HG02798 (cell line): Measurements from ENCODE around the gene REXO2.
A peak's percentile ranks its signal among the peaks of the same experiment; 100 is the strongest.

Experiments used
- ATAC-seq: cut with Tn5 transposase; IDR thresholded peaks from one replicate; pipeline ENCODE4 v1.9.1; 2021; ENCODE audit warnings: mild to moderate bottlenecking; ENCODE audit not compliant: unreplicated experiment, poor library complexity

The REXO2 gene

GRCh38 chr11:114439229-114440120 is at the start of gene REXO2:
Gene REXO2, plus strand, starts transcription at chr11:114439467. Its CDS starts 62 bp downstream, at chr11:114439529.
- peak; percentile 100 for ATAC-seq

DNA sequence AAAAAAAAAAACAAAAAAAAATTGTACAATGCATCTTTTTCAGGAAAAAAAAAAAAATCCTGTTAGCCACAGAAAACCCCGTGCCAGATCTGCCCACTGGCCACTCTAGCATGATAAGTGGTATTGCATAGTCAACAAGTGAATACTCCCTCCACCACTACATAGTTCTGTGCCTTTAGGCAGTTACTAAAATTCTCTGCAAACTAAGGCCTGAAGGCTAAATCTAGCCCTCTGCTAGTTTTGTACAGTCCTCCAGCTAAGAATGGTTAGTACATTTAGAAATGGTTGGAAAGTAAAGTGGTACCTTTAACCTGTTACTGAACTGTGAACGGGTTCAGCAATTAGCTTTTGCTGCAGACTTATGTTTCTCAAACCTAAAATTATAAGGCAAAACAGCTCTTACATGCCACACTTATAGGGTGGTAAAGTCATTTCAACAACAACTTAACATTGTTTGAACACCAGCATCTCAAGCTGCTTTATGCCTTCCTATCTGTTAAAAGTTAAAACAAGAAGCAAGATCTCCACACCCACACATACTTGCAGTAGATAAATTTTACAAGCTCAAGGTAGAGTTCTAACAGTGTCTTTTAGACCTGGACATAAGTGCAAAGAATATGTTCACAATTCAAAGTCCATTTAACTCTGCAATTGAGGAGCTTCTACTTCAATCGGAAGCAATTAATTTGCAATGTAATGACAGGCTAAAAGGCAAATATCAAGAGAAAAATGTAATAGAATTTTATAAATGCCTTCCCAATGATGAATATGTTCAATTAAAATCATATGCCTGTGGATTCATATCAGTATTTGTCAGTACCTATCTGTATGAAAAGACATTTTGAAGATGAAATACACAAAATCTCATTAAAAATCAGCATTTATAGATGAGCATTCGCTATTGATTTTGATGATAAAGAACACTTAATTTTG is 46.3 kb upstream of the REXO2 start:
- no peak for ATAC-seq

DNA sequence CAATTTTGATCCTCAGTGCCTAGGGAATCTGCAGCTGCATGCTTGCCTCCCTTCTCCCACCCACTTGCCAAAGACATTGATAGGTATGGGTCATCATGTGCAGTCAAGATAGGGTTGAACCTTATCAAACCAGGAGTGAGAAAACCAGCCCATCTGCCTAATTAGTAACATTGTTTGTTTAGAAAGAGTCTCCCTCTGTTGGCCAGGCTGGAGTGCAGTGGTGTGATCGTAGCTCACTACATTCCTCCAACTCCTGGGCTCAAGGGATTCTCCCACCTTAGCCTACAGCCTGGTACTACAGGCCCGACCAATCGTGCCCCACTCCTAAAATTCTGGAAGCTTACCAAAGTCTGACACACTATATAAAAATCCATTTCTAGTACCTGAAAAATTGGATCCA is 43.5 kb upstream of the REXO2 start:
- no peak for ATAC-seq

DNA sequence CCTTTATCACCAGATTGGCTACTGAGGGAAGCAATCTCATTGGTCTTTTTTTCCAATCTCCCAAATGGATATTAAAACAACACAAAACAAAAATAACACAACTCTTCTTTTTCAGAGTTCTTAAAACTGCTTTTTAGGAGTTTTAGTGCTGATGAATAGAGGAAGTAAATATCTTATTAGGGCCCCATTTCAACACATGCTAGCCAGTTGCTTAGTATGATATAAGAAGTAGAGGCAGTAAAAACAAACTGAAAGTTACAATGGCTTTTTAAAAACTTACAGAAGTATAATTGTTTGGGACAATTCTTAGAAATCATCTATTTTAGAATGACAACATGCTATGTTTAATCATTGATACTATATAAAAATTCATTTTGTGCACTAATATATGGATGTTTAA is 42.4 kb upstream of the REXO2 start:
- no peak for ATAC-seq

DNA sequence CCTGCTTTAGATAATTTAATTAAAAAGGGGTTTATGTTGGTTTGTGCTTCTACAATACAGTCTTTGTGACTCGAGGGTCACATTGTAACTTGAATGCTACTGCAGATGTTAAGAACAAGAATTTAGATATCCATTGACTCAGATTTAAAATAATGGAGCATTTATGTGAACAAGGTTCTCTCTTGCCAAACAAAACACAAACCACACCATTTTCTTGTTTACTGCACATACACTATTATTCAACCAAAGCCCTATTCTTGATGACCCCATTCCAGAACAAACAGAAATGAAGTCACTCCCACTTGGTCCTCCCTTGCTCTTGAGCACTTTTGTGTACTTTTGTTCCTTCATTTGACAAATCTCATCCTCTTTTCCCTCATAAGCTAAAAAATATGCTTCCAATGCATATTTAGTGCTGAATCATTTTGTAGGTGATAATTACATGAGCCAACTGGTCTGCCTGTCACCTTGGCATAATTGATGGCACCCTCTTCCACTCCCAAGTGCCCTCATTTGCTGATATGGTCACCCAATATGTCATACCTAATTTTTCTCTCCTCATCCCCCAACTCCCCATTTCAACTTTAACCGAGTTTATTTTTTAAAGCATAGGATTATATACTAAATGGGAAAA is 41.8 kb upstream of the REXO2 start:
- no peak for ATAC-seq

GRCh38 chr11:114398303-114398920 is 40.9 kb upstream of the REXO2 start:
- no peak for ATAC-seq

DNA sequence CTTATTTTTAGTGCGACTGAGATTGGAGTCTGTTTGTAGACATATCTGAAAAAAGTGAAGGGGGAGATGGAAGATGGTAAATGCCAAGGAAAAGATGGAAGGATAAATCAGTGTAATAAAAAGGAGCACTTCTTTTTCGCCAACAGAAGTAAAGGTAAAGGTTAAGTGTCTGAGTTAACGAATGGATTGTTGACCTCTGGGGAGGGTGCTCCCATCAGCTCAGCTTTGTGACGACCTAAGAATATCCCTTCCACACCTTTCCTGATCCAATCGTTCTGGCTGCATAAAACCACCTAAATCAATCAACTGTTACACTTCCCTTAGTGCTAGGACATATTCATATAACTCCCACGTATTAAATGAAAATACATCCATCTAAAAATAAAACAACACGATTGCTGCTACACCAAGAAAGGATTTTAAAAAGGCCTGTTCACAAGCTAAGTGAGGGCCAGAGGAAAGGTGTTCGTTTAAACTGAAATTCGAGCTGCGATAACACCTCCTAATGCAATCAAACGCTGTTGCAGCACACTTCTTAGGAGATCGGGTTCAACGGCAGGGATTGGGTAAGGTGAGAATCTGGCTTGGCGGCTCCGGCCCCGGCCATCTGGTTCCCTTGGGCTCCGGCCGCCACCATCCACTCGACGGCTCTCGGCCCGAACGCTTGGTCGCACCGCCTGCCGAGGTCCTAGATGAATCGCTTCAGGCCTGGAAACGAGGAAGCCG is 39.6 kb upstream of the REXO2 start:
- ATAC-seq, result peak; percentile 21

- peak; percentile 94 for ATAC-seq
Observed at GRCh38 chr11:114400216-114400914, 38.9 kb upstream of the REXO2 start, which contains the start of the genes C11orf71 and RBM7. Gene C11orf71, minus strand, starts transcription at chr11:114400511. Its CDS starts 180 bp downstream, at chr11:114400331. Gene RBM7, plus strand, starts transcription at chr11:114400666. Its CDS starts 6 bp downstream, at chr11:114400672.

- ATAC-seq, result no peak
Observed at GRCh38 chr11:114400915-114401223, 38.4 kb upstream of the REXO2 start.

DNA sequence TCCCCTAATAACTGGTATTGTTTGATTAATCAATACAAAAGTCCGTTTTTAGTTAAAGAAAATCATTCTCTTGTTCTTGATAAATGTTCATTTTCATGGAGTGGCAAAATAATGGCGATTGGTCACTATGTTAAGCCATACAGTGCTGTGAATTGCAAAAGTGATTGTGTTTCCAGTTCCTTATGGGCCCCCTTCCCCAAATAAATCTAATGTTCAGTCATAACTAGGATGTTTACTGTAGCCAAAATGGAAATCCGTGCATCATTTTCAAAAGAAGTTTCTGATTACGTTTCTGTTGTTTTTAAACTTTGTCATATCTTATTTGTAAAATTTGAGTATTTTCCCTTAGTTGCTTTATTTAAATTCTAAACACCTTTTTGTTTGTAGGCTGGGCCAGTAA is 38.0 kb upstream of the REXO2 start:
- ATAC-seq, result no peak

GRCh38 chr11:114412946-114413345 is 26.3 kb upstream of the REXO2 start:
- ATAC-seq, result no peak

DNA sequence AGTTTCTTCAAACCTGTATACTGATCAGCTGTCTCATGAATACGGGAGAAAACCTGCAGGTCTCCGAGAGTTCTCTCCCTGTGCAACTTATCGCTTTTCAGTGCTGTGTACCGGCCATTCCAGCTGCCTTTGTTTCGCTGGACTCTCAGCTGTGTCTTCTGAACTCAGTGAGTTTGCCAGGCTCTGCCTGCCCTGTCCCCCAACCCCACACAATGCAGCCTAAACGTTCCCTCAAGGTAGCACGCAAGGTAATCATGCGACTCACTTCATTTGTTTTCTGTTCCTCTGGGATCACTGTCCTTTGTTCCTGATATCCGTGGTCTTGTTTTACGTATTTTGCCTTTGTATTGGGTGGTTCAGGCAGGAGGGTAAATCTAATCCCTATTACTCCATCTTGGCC is 25.3 kb upstream of the REXO2 start:
- no peak for ATAC-seq

GRCh38 chr11:114416441-114416961 is 22.8 kb upstream of the REXO2 start:
- no peak for ATAC-seq

DNA sequence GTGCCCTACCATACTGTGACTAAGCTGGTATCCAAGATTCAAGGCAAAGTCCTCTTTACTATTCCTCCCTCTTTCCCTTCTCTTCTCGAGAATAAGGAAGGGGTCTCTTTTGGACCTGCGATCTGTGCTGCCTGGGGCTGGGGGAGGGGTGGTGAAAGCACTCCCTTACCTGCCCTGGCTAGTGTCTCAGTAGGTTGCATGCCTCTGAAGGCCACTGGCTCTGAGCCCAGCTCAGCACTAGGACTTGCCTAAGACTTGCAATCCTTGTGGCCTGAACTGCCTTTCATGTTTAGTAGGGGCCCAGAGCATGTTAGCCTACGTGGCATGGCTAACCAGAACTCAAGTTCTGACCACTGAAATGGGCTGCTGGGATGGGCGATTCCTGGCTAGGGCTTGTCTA is 13.0 kb upstream of the REXO2 start:
- ATAC-seq, result no peak

DNA sequence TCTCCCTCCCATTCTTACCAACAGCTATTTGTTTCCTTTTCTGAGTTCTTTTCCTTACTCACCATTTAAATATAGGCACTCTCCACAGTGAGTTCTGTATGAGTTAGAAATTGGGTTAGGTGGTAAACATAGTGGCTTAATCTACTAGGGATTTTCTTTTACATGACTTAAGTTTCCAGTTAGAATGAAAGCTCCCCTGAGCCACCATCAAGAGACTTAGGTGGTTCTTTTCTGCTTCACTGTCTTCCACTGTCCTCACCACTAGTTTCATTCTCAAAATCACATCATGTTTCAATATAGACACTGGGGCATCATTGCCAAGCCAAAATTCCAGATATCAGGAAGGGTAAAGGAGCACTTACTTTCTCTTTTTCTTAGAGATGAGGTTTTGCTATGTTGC is 9.0 kb upstream of the REXO2 start:
- no peak for ATAC-seq

DNA sequence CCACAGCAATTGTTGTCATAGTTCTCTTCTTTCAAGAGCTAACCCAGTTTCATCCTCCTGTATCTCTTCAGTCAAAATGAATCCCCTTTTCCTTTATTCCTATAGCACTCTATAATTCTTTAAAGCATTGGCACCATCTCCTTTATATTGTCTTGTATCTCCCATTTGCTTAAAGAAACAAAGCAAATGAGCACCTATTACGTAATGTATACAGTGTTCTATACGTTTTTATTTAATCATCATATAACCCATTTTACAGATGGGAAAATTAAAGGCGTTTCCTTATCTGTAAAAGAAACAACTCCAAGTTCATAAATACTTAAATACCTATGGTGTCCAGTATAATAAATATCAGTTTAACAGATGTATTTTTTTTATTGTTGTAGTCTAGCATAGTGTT is 6.4 kb upstream of the REXO2 start:
- ATAC-seq, result no peak

GRCh38 chr11:114433376-114433775 is 5.9 kb upstream of the REXO2 start:
- ATAC-seq, result no peak

DNA sequence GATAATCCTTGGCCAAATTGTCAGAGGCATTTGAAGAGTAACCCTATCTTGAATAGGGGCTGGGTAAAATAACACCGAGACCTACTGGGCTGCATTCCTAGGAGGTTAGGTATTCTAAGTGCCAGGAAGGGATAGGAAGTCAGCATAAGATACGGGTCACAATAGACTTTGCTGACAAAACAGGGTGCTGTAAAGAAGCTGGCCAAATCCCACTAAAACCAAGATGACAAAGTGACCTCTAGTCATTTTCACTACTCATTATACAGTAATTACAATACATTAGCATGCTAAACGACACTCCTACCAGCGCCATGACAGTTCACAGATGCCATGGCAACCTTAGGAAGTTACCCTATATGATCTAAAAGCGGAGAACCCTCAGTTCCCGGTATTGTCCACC is 964 bp upstream of the REXO2 start:
- no peak for ATAC-seq
